Right lobe of liver (tissue), 4 donors: ENCODE measurements around the gene UNC5CL.

Source experiments
- CTCF ChIP-seq, 4 donors: fragments of 200-600 bp in 3 of 4; fragments of 450-650 bp in 1 of 4; IDR thresholded peaks; one replicate each; pipeline versions ENCODE4 v1.5.1 to v1.8.0; 2016 to 2022; ENCODE audit warnings: antibody characterized with exemption in 4 of 4, mild to moderate bottlenecking in 2 of 4
- POLR2A ChIP-seq: fragments of 450-650 bp; IDR thresholded peaks from one replicate; pipeline ENCODE4 v1.6.1; 2017; ENCODE audit warnings: antibody characterized with exemption, mild to moderate bottlenecking
- donor health status: DM: no; HTN: no; CAD: no.
- donor health status: DM: no; HTN: no; CAD: no.
- donor health status: DM: no; HTN: yes; CAD: no.

- TF ChIP-seq CTCF (IDR thresholded peaks at IDR 0.05) (no peak), POLR2A (no peak)
Observed at GRCh38 chr6:40989204-40990169, 49.5 kb downstream of the UNC5CL start.
